ENCODE measurements around the gene CITED1. TPM values are rescaled to one million over a fixed set of nuclear protein-coding genes. Genes with fewer than 3 reads are reported as not detected.
"Not testable (repeated sequence)": the region's sequence is repeated elsewhere in the genome, so short reads cannot be mapped to it uniquely, and the experiment has no call there.

CITED1 gene
- total and polyA plus RNA-seq, 2 donors (not counting 3 experiments of a cell fraction or from before 2014, with no cell fraction given): not detected

DNA sequence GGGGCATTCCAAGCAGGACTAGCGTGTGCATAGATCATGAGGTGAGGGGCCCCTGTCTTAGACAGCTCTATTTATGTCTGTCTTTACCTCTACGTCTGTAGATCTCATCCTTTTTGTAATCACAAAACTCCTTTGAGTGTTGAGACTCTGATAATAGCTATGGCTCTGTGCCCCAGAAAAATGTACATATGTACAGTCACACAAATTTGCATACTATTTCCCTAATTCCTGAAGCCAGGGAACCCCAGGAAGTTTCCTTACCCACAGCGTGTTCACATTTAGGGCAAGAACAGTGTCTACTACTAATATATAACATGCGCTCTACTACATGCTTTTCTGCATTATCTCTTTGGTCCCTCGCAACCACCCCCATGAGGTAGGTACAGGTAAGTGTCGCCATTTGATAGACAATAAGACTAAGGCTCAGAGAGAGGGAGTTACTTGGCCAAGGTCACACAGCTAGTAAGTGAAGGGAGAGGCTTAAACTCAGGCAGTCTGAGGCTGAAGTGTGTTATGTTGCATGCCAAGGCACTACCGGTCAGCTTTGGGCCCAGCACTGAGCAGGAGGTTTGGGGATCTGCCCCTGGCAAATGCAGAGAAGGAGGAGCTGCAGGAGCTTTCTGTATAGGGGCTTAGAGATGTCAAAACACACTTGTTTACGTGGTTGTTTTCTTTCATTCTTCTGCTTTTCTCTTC lies 21.0 kb upstream of the CITED1 start:
- FAIRE-seq: peak; percentile 21
- no TSS peak for BruUV-seq (replicated peaks)

DNA sequence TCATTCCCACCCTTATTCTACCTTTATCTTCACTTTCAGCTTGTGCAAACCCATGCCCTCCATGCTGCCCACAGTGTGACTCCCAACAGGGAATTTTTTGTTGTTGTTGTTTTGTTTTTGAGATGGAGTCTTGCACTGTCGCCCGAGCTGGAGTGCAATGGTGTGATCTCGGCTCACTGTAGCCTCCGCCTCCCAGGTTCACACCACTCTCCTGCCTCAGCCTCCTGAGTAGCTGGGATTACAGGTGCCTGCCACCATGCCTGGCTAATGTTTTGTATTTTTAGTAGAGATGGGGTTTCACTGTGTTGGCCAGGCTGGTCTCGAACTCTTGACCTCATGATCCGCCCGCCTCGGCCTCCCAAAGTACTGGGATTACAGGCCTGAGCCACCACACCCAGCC lies 13.9 kb upstream of the CITED1 start:
- H3K9me3 ChIP-seq (replicated peaks; ENCODE audit: control insufficient read depth, insufficient read depth, low read length); H3K27ac ChIP-seq (ENCODE audit: insufficient read depth, low read depth, low read length); H3K9me1 ChIP-seq (replicated peaks; ENCODE audit: control insufficient read depth, extremely low read depth, insufficient read depth, low read length); intact Hi-C loops (cut with micrococcal nuclease); H4K20me1 ChIP-seq (replicated peaks; ENCODE audit: control insufficient read depth, extremely low read depth, insufficient read depth, low read length); H3K4me2 ChIP-seq (ENCODE audit: insufficient read depth, low read length); BruUV-seq (replicated peaks); DNase-seq (ENCODE audit: low read depth, low spot score); H3K36me3 ChIP-seq (ENCODE audit: control insufficient read depth in 2 of 2, extremely low read depth in 1 of 2, insufficient read depth in 2 of 2, low read length in 2 of 2); H3K79me2 ChIP-seq (ENCODE audit: control insufficient read depth, insufficient read depth, low read length); FAIRE-seq; POLR2A ChIA-PET; H3K9ac ChIP-seq (replicated peaks; ENCODE audit: extremely low read depth, insufficient read depth, low read length); dilution Hi-C loops (cut with MboI; ENCODE audit: extremely low pct_ligation_motif_present, low sequenced_read_pairs); H2AFZ ChIP-seq (ENCODE audit: low read depth, low read length); H3K4me1 ChIP-seq (ENCODE audit: control insufficient read depth, extremely low read depth, insufficient read depth, low read length); H3K4me3 ChIP-seq (replicated peaks in 1 of 3; ENCODE audit: insufficient read depth in 1 of 3, low read depth in 1 of 3, low read length in 3 of 3); CTCF ChIA-PET; H3K27me3 ChIP-seq (ENCODE audit: control insufficient read depth in 2 of 2, insufficient read depth in 2 of 2, low read length in 2 of 2): not testable (repeated sequence)

More for the DNA sequence above, 21.0 kb upstream of the CITED1 start:
- DNase-seq (ENCODE audit: low read depth, low spot score): no peak
- H3K4me1 ChIP-seq (ENCODE audit: control insufficient read depth, extremely low read depth, insufficient read depth, low read length): no peaks in the 10 kb centered on the region
- H3K27ac ChIP-seq (ENCODE audit: insufficient read depth, low read depth, low read length): no peak overlapping the region
- no peaks in the 10 kb centered on the region for H3K79me2 ChIP-seq (ENCODE audit: control insufficient read depth, insufficient read depth, low read length)
- H3K27me3 ChIP-seq (ENCODE audit: control insufficient read depth in 2 of 2, insufficient read depth in 2 of 2, low read length in 2 of 2): no peaks in the 10 kb centered on the region
- H3K9me1 ChIP-seq (replicated peaks; ENCODE audit: control insufficient read depth, extremely low read depth, insufficient read depth, low read length): no peaks in the 10 kb centered on the region
- H3K4me2 ChIP-seq (ENCODE audit: insufficient read depth, low read length): no peak overlapping the region
- no peaks in the 10 kb centered on the region for H3K9me3 ChIP-seq (replicated peaks; ENCODE audit: control insufficient read depth, insufficient read depth, low read length)
- TF ChIP-seq FOS (IDR thresholded peaks at IDR 0.05; ENCODE audit: borderline replicate concordance, insufficient read depth, low read length) (no peak), GATA2 (IDR thresholded peaks at IDR 0.05; ENCODE audit: insufficient read depth, insufficient read length, low read depth, low read length) (no peak), POLR2AphosphoS5 (IDR thresholded peaks at IDR 0.05; ENCODE audit: insufficient read depth, low read depth, low read length) (no peak), POLR2A (IDR thresholded peaks at IDR 0.05; ENCODE audit: low read depth, low read length) (no peak), JUN (IDR thresholded peaks at IDR 0.05; ENCODE audit: borderline replicate concordance, insufficient read depth, insufficient read length, low read depth) (no peak), MYC (IDR thresholded peaks at IDR 0.05; ENCODE audit: low read depth, low read length) (no peak), EZH2 (IDR thresholded peaks at IDR 0.05; ENCODE audit: borderline replicate concordance, low read depth, low read length, severe bottlenecking) (no peak)
- TF ChIP-seq, protein P1, sequence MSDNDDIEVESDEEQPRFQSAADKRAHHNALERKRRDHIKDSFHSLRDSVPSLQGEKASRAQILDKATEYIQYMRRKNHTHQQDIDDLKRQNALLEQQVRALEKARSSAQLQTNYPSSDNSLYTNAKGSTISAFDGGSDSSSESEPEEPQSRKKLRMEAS (IDR thresholded peaks at IDR 0.05; ENCODE audit: insufficient read depth, insufficient read length): no peak
- TF ChIP-seq, protein P2, sequence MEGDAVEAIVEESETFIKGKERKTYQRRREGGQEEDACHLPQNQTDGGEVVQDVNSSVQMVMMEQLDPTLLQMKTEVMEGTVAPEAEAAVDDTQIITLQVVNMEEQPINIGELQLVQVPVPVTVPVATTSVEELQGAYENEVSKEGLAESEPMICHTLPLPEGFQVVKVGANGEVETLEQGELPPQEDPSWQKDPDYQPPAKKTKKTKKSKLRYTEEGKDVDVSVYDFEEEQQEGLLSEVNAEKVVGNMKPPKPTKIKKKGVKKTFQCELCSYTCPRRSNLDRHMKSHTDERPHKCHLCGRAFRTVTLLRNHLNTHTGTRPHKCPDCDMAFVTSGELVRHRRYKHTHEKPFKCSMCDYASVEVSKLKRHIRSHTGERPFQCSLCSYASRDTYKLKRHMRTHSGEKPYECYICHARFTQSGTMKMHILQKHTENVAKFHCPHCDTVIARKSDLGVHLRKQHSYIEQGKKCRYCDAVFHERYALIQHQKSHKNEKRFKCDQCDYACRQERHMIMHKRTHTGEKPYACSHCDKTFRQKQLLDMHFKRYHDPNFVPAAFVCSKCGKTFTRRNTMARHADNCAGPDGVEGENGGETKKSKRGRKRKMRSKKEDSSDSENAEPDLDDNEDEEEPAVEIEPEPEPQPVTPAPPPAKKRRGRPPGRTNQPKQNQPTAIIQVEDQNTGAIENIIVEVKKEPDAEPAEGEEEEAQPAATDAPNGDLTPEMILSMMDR (IDR thresholded peaks at IDR 0.05; ENCODE audit: extremely low read depth in 1 of 2, insufficient read depth in 1 of 2, low read depth in 1 of 2, low read length in 2 of 2): no peak
- POLR2A ChIA-PET: no interaction called here
- intact Hi-C loops (cut with micrococcal nuclease) (no loop called here), dilution Hi-C loops (cut with MboI; ENCODE audit: extremely low pct_ligation_motif_present, low sequenced_read_pairs) (no loop called here)
- H4K20me1 ChIP-seq (replicated peaks; ENCODE audit: control insufficient read depth, extremely low read depth, insufficient read depth, low read length): no peaks in the 10 kb centered on the region
- no peak overlapping the region for H2AFZ ChIP-seq (ENCODE audit: low read depth, low read length)
- no peaks in the 10 kb centered on the region for H3K36me3 ChIP-seq (ENCODE audit: control insufficient read depth in 2 of 2, extremely low read depth in 1 of 2, insufficient read depth in 2 of 2, low read length in 2 of 2)
- CTCF ChIA-PET: no interaction called here
- no peak overlapping the region for H3K9ac ChIP-seq (replicated peaks; ENCODE audit: extremely low read depth, insufficient read depth, low read length)
- H3K4me3 ChIP-seq (replicated peaks in 1 of 3; ENCODE audit: insufficient read depth in 1 of 3, low read depth in 1 of 3, low read length in 3 of 3): no peak overlapping the region
